Endodermal cell (in vitro differentiated cells): ENCODE data around the gene TNFRSF19. TPM values are rescaled to one million over a fixed set of nuclear protein-coding genes. Genes with fewer than 3 reads are reported as not detected.

Source experiments
- DNase-seq: peaks from one replicate; pipeline ENCODE4 v3.0.0-alpha.2; 2017
- H3K27ac ChIP-seq: 2 replicates; pipeline ENCODE4 v1.5.1; 2013; ENCODE audit warnings: mild to moderate bottlenecking, low read depth, low read length, moderate library complexity
- H3K27me3 ChIP-seq: 2 replicates; pipeline ENCODE4 v1.6.1; 2013; ENCODE audit warnings: mild to moderate bottlenecking, low read length, moderate library complexity; ENCODE audit not compliant: insufficient read depth, control insufficient read depth, poor library complexity, severe bottlenecking
- H3K36me3 ChIP-seq: 2 replicates; pipeline ENCODE4 v1.7.0; 2013; ENCODE audit warnings: mild to moderate bottlenecking, low read length, moderate library complexity; ENCODE audit not compliant: control insufficient read depth, insufficient read depth
- H3K4me1 ChIP-seq: one replicate; pipeline ENCODE4 v1.7.0; 2013; ENCODE audit warnings: low read length; ENCODE audit not compliant: control insufficient read depth, insufficient read depth
- H3K4me3 ChIP-seq: 2 replicates; pipeline ENCODE4 v1.5.1; 2013; ENCODE audit warnings: mild to moderate bottlenecking, low read length, moderate library complexity
- H3K9ac ChIP-seq: 2 replicates; pipeline ENCODE4 v1.6.1; 2013; ENCODE audit warnings: mild to moderate bottlenecking, low read length, moderate library complexity; ENCODE audit not compliant: poor library complexity, severe bottlenecking; ENCODE audit errors: extremely low read depth
- H3K9me3 ChIP-seq: 2 replicates; pipeline ENCODE4 v1.6.1; 2013; ENCODE audit warnings: mild to moderate bottlenecking, low read length, moderate library complexity; ENCODE audit not compliant: control insufficient read depth
- H3K27ac Mint-ChIP-seq: 2 replicates; pipeline ENCODE4 v1.8.0; 2020; ENCODE audit warnings: mixed read lengths
- H3K27me3 Mint-ChIP-seq: 2 replicates; pipeline ENCODE4 v1.8.0; 2021; ENCODE audit warnings: mild to moderate bottlenecking, mixed read lengths; ENCODE audit not compliant: insufficient read depth
- H3K36me3 Mint-ChIP-seq: 2 replicates; pipeline ENCODE4 v1.8.0; 2020; ENCODE audit warnings: low read depth, mixed read lengths
- H3K4me1 Mint-ChIP-seq: 2 replicates; pipeline ENCODE4 v1.8.0; 2020; ENCODE audit warnings: mixed read lengths
- H3K4me3 Mint-ChIP-seq: 2 replicates; pipeline ENCODE4 v1.8.0; 2020; ENCODE audit warnings: mild to moderate bottlenecking, moderate library complexity, mixed read lengths
- H3K9me3 Mint-ChIP-seq: 2 replicates; pipeline ENCODE4 v1.8.0; 2020; ENCODE audit warnings: mild to moderate bottlenecking, mixed read lengths
- CTCF ChIP-seq: fragments of 200-600 bp; sonication (generic); conservative IDR thresholded peaks from 2 replicates; pipeline ENCODE4 v1.5.0; 2021; ENCODE audit warnings: antibody characterized with exemption, mild to moderate bottlenecking
- WGBS, 2 experiments: methylation state at CpG; one replicate each; pipeline versions ENCODE4 v1.1.5 to v1.1.7; 2013; ENCODE audit warnings: missing lambda C conversion rate in 2 of 2, mixed read lengths in 1 of 2; ENCODE audit not compliant: insufficient coverage in 1 of 2, insufficient read length in 1 of 2; 5-methylcytosine and 5-hydroxymethylcytosine counted together
- total RNA-seq, 2 donors: library from RNA; stranded (reverse); fragmentation: NEBNext Ultra II Directional in 1 of 2; extraction: Animal tissue kit (Norgen Biotek cat#: 25700) in 1 of 2; gene quantifications; 2 replicates in 1 of 2; 3 replicates in 1 of 2; pipeline ENCODE4 v1.2.1, GENCODE V29; 2021

The TNFRSF19 gene
- total RNA-seq, 2 donors from 2014 or later, result 9.2 to 13.0 TPM

GRCh38 chr13:23615395-23616081, 45.3 kb downstream of the TNFRSF19 start:
- Histone ChIP-seq H3K27me3 (no peaks in the 10 kb centered on the region), H3K4me3 (no peak overlapping the region), H3K9ac (no peak overlapping the region), H3K4me1 (peaks cover 13% of the 10 kb centered on the region), H3K27ac (peak overlapping the region; percentile 69), H3K9me3 (peaks cover 9% of the 10 kb centered on the region), H3K36me3 (peaks cover 17% of the 10 kb centered on the region)
- Mint-ChIP-seq H3K9me3 (peaks cover 3% of the 10 kb centered on the region), H3K27me3 (no peaks in the 10 kb centered on the region), H3K36me3 (peaks cover 17% of the 10 kb centered on the region), H3K4me3 (no peak overlapping the region), H3K4me1 (peaks cover 33% of the 10 kb centered on the region), H3K27ac (peak overlapping the region; percentile 69)
- no peak for DNase-seq
- TF ChIP-seq CTCF, result no peak
- 76 to 85% methylated on average over 7 to 15 of the region's 15 CpGs for WGBS, 2 experiments

DNA sequence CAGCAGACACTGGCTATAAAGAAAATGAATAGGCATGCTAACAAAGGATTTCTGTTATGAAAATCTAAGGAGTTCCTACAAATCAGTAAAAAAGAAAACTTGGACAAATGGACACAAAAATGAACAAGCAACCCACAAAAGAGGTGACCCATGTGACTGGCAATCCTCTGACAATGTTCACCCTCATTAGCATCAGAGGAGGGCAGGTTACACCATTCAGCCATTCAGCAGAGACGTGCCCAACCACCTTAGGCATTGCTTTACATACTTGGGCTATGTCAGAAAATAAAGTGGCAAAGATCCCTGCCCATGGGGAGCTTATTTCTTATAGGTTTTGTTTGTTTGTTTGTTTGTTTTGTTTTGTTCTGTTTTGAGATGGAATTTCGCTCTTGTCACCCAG, 46.0 kb downstream of the TNFRSF19 start:
- Histone ChIP-seq H3K9ac (no peak overlapping the region), H3K27me3 (no peaks in the 10 kb centered on the region), H3K4me3 (no peak overlapping the region), H3K27ac (no peak overlapping the region), H3K4me1 (peaks cover 20% of the 10 kb centered on the region), H3K9me3 (peaks cover 9% of the 10 kb centered on the region), H3K36me3 (peaks cover 17% of the 10 kb centered on the region)
- Mint-ChIP-seq H3K9me3 (peaks cover 3% of the 10 kb centered on the region), H3K27ac (no peak overlapping the region), H3K4me3 (no peak overlapping the region), H3K36me3 (peaks cover 17% of the 10 kb centered on the region), H3K27me3 (no peaks in the 10 kb centered on the region), H3K4me1 (peaks cover 39% of the 10 kb centered on the region)
- TF ChIP-seq CTCF, result no peak
- 91% methylated on average over 2 of the region's 2 CpGs; no CpG with 5 or more reads in 1 of the 2 experiments for WGBS, 2 experiments
- no peak for DNase-seq

- TF ChIP-seq CTCF, result no peak
- Mint-ChIP-seq H3K4me3 (no peak overlapping the region), H3K9me3 (peaks cover 3% of the 10 kb centered on the region), H3K27ac (peak overlapping the region; percentile 15), H3K36me3 (peaks cover 17% of the 10 kb centered on the region), H3K27me3 (no peaks in the 10 kb centered on the region), H3K4me1 (peaks cover 41% of the 10 kb centered on the region)
- Histone ChIP-seq H3K27me3 (no peaks in the 10 kb centered on the region), H3K27ac (peak overlapping the region; percentile 4), H3K4me1 (peaks cover 22% of the 10 kb centered on the region), H3K36me3 (peaks cover 17% of the 10 kb centered on the region), H3K4me3 (no peak overlapping the region), H3K9me3 (peaks cover 9% of the 10 kb centered on the region), H3K9ac (no peak overlapping the region)
- WGBS, 2 experiments, result 92 to 93% methylated on average over 3 of the region's 3 CpGs
- DNase-seq, result no peak
Observed at GRCh38 chr13:23617551-23618024, 47.4 kb downstream of the TNFRSF19 start.
